ENCODE data around the gene KCNJ6.
"Not testable (repeated sequence)": the region's sequence is repeated elsewhere in the genome, so short reads cannot be mapped to it uniquely, and the experiment has no call there.

Gene KCNJ6

GRCh38 chr21:37665230-37666024 lies 250.8 kb downstream of the KCNJ6 start:
- Histone ChIP-seq H3K9me3 (ENCODE audit: insufficient read depth, low read depth, low read length) (peaks cover 15% of the 10 kb centered on the region), H3K4me1 (ENCODE audit: insufficient read depth, low read length) (peaks cover 14% of the 10 kb centered on the region; the same call in 1 of the 2 replicates), H3K4me3 (ENCODE audit: low read length) (no peak overlapping the region), H3K36me3 (ENCODE audit: insufficient read depth, low read depth, low read length) (no peaks in the 10 kb centered on the region), H3K27me3 (ENCODE audit: insufficient read depth, low read length) (no peaks in the 10 kb centered on the region), H3K9ac (ENCODE audit: low read depth, low read length) (no peak overlapping the region), H3K27ac (ENCODE audit: low read length) (no peak overlapping the region)

GRCh38 chr21:37662227-37662626 lies 254.0 kb downstream of the KCNJ6 start:
- not testable (repeated sequence) for H3K27ac ChIP-seq (ENCODE audit: low read length); H3K4me3 ChIP-seq (ENCODE audit: low read length); H3K4me1 ChIP-seq (ENCODE audit: insufficient read depth, low read length); H3K36me3 ChIP-seq (ENCODE audit: insufficient read depth, low read depth, low read length); H3K9ac ChIP-seq (ENCODE audit: low read depth, low read length); H3K27me3 ChIP-seq (ENCODE audit: insufficient read depth, low read length)
- H3K9me3 ChIP-seq (ENCODE audit: insufficient read depth, low read depth, low read length), result peaks cover 15% of the 10 kb centered on the region

- no peak overlapping the region for H3K9ac ChIP-seq (ENCODE audit: low read depth, low read length)
- no peaks in the 10 kb centered on the region for H3K4me1 ChIP-seq (ENCODE audit: insufficient read depth, low read length)
- H3K9me3 ChIP-seq (ENCODE audit: insufficient read depth, low read depth, low read length), result peaks cover 7% of the 10 kb centered on the region; the same call in 1 of the 2 replicates
Observed at GRCh38 chr21:37660709-37661108, 255.5 kb downstream of the KCNJ6 start.

GRCh38 chr21:37659874-37660273 lies 256.4 kb downstream of the KCNJ6 start:
- Histone ChIP-seq H3K4me1 (ENCODE audit: insufficient read depth, low read length) (no peaks in the 10 kb centered on the region), H3K27ac (ENCODE audit: low read length) (no peak overlapping the region)

More at GRCh38 chr21:37660709-37661108, 255.5 kb downstream of the KCNJ6 start:
- H3K27me3 ChIP-seq (ENCODE audit: insufficient read depth, low read length), result no peaks in the 10 kb centered on the region
- H3K36me3 ChIP-seq (ENCODE audit: insufficient read depth, low read depth, low read length), result no peaks in the 10 kb centered on the region
- H3K27ac ChIP-seq (ENCODE audit: low read length), result no peak overlapping the region
- H3K4me3 ChIP-seq (ENCODE audit: low read length), result no peak overlapping the region

GRCh38 chr21:37658817-37659458 lies 257.3 kb downstream of the KCNJ6 start:
- Histone ChIP-seq H3K4me1 (ENCODE audit: insufficient read depth, low read length) (no peaks in the 10 kb centered on the region), H3K27ac (ENCODE audit: low read length) (no peak overlapping the region), H3K27me3 (ENCODE audit: insufficient read depth, low read length) (no peaks in the 10 kb centered on the region), H3K9ac (ENCODE audit: low read depth, low read length) (no peak overlapping the region), H3K9me3 (ENCODE audit: insufficient read depth, low read depth, low read length) (no peaks in the 10 kb centered on the region), H3K36me3 (ENCODE audit: insufficient read depth, low read depth, low read length) (no peaks in the 10 kb centered on the region), H3K4me3 (ENCODE audit: low read length) (no peak overlapping the region)

More at GRCh38 chr21:37659874-37660273, 256.4 kb downstream of the KCNJ6 start:
- Histone ChIP-seq H3K4me3 (ENCODE audit: low read length) (no peak overlapping the region), H3K9me3 (ENCODE audit: insufficient read depth, low read depth, low read length) (no peaks in the 10 kb centered on the region), H3K27me3 (ENCODE audit: insufficient read depth, low read length) (no peaks in the 10 kb centered on the region), H3K36me3 (ENCODE audit: insufficient read depth, low read depth, low read length) (no peaks in the 10 kb centered on the region), H3K9ac (ENCODE audit: low read depth, low read length) (no peak overlapping the region)

- Histone ChIP-seq H3K36me3 (ENCODE audit: insufficient read depth, low read depth, low read length) (no peaks in the 10 kb centered on the region), H3K27ac (ENCODE audit: low read length) (no peak overlapping the region), H3K9me3 (ENCODE audit: insufficient read depth, low read depth, low read length) (no peaks in the 10 kb centered on the region), H3K4me3 (ENCODE audit: low read length) (no peak overlapping the region), H3K27me3 (ENCODE audit: insufficient read depth, low read length) (no peaks in the 10 kb centered on the region), H3K4me1 (ENCODE audit: insufficient read depth, low read length) (no peaks in the 10 kb centered on the region), H3K9ac (ENCODE audit: low read depth, low read length) (no peak overlapping the region)
Observed at GRCh38 chr21:37658121-37658816, 258.0 kb downstream of the KCNJ6 start.

GRCh38 chr21:37656899-37657298 lies 259.4 kb downstream of the KCNJ6 start:
- no peak overlapping the region for H3K9ac ChIP-seq (ENCODE audit: low read depth, low read length)
- no peaks in the 10 kb centered on the region for H3K9me3 ChIP-seq (ENCODE audit: insufficient read depth, low read depth, low read length)
- no peaks in the 10 kb centered on the region for H3K27me3 ChIP-seq (ENCODE audit: insufficient read depth, low read length)
- H3K4me1 ChIP-seq (ENCODE audit: insufficient read depth, low read length), result no peaks in the 10 kb centered on the region
- no peak overlapping the region for H3K4me3 ChIP-seq (ENCODE audit: low read length)
- H3K27ac ChIP-seq (ENCODE audit: low read length), result no peak overlapping the region
- no peaks in the 10 kb centered on the region for H3K36me3 ChIP-seq (ENCODE audit: insufficient read depth, low read depth, low read length)

- Histone ChIP-seq H3K4me3 (ENCODE audit: low read length) (no peak overlapping the region), H3K36me3 (ENCODE audit: insufficient read depth, low read depth, low read length) (no peaks in the 10 kb centered on the region), H3K4me1 (ENCODE audit: insufficient read depth, low read length) (no peaks in the 10 kb centered on the region), H3K27me3 (ENCODE audit: insufficient read depth, low read length) (no peaks in the 10 kb centered on the region), H3K9ac (ENCODE audit: low read depth, low read length) (no peak overlapping the region), H3K9me3 (ENCODE audit: insufficient read depth, low read depth, low read length) (no peaks in the 10 kb centered on the region), H3K27ac (ENCODE audit: low read length) (no peak overlapping the region)
Observed at GRCh38 chr21:37655611-37656300, 260.5 kb downstream of the KCNJ6 start.

GRCh38 chr21:37654596-37654995 lies 261.7 kb downstream of the KCNJ6 start:
- H3K9me3 ChIP-seq (ENCODE audit: insufficient read depth, low read depth, low read length), result no peaks in the 10 kb centered on the region
- H3K27me3 ChIP-seq (ENCODE audit: insufficient read depth, low read length), result no peaks in the 10 kb centered on the region
- H3K27ac ChIP-seq (ENCODE audit: low read length), result no peak overlapping the region
- H3K9ac ChIP-seq (ENCODE audit: low read depth, low read length), result no peak overlapping the region
- no peak overlapping the region for H3K4me3 ChIP-seq (ENCODE audit: low read length)
- no peaks in the 10 kb centered on the region for H3K4me1 ChIP-seq (ENCODE audit: insufficient read depth, low read length)
- no peaks in the 10 kb centered on the region for H3K36me3 ChIP-seq (ENCODE audit: insufficient read depth, low read depth, low read length)

- Histone ChIP-seq H3K36me3 (ENCODE audit: insufficient read depth, low read depth, low read length) (no peaks in the 10 kb centered on the region), H3K9ac (ENCODE audit: low read depth, low read length) (no peak overlapping the region), H3K27ac (ENCODE audit: low read length) (no peak overlapping the region), H3K27me3 (ENCODE audit: insufficient read depth, low read length) (no peaks in the 10 kb centered on the region), H3K4me1 (ENCODE audit: insufficient read depth, low read length) (no peaks in the 10 kb centered on the region), H3K4me3 (ENCODE audit: low read length) (no peak overlapping the region), H3K9me3 (ENCODE audit: insufficient read depth, low read depth, low read length) (no peaks in the 10 kb centered on the region)
Observed at GRCh38 chr21:37653201-37653600, 263.1 kb downstream of the KCNJ6 start.

GRCh38 chr21:37647781-37648180 lies 268.5 kb downstream of the KCNJ6 start:
- H3K9ac ChIP-seq (ENCODE audit: low read depth, low read length), result no peak overlapping the region
- no peaks in the 10 kb centered on the region for H3K36me3 ChIP-seq (ENCODE audit: insufficient read depth, low read depth, low read length)
- H3K27me3 ChIP-seq (ENCODE audit: insufficient read depth, low read length), result no peaks in the 10 kb centered on the region
- H3K27ac ChIP-seq (ENCODE audit: low read length), result no peak overlapping the region
- H3K4me3 ChIP-seq (ENCODE audit: low read length), result no peak overlapping the region
- peaks cover 5% of the 10 kb centered on the region; the same call in 1 of the 2 replicates for H3K4me1 ChIP-seq (ENCODE audit: insufficient read depth, low read length)
- H3K9me3 ChIP-seq (ENCODE audit: insufficient read depth, low read depth, low read length), result no peaks in the 10 kb centered on the region

Data from iPS-20b (cell line).